PC-3 (cell line): ENCODE results near the gene PLA2G4A.

Experiments used
- EZH2 ChIP-seq: fragments of 300-600 bp; sonication (generic); IDR thresholded peaks from one replicate; pipeline ENCODE4 v1.6.1; 2017; ENCODE audit warnings: antibody characterized with exemption, mild to moderate bottlenecking, low read length; ENCODE audit not compliant: unreplicated experiment
- TF ChIP-seq, protein P1 (sequence below): fragments of 300-600 bp; sonication (generic); conservative IDR thresholded peaks from 2 replicates; pipeline ENCODE4 v1.5.1; 2017; ENCODE audit warnings: antibody characterized with exemption, low read depth, mild to moderate bottlenecking, low read length

DNA sequence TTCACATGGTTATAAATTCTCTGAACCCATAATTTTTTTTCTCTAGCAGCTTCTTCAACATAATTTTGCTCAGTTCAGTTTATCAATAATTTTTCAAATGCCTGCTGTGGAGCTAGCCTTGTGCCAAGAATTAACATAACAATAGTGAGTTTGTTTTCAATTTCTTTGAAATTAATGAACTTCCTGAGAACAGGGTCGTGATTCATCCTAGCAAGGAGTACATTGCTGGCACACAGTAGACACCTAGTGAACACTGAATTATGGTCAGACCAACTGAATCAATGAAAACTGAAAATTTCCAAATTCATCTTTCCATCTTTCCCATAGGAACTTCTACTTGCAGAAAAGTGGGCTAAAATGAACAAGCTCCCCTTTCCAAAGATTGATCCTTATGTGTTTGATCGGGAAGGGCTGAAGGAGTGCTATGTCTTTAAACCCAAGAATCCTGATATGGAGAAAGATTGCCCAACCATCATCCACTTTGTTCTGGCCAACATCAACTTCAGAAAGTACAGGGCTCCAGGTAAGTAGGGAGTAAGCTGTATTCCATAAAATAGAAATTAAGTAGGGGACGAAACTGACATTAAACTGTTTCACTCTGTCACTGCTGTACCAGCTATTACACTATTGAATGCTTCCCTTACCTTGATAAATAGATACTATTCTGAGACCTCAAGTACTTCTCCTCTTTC is 148.7 kb downstream of the PLA2G4A start:
- TF ChIP-seq, protein P1, sequence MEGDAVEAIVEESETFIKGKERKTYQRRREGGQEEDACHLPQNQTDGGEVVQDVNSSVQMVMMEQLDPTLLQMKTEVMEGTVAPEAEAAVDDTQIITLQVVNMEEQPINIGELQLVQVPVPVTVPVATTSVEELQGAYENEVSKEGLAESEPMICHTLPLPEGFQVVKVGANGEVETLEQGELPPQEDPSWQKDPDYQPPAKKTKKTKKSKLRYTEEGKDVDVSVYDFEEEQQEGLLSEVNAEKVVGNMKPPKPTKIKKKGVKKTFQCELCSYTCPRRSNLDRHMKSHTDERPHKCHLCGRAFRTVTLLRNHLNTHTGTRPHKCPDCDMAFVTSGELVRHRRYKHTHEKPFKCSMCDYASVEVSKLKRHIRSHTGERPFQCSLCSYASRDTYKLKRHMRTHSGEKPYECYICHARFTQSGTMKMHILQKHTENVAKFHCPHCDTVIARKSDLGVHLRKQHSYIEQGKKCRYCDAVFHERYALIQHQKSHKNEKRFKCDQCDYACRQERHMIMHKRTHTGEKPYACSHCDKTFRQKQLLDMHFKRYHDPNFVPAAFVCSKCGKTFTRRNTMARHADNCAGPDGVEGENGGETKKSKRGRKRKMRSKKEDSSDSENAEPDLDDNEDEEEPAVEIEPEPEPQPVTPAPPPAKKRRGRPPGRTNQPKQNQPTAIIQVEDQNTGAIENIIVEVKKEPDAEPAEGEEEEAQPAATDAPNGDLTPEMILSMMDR, result no peak
- no peak for TF ChIP-seq EZH2
